ENCODE results near the gene FGR.

FGR gene

GRCh38 chr1:27564710-27565649, 70.0 kb downstream of the FGR start:
- no peak for DNase-seq

GRCh38 chr1:27563591-27564471, 71.2 kb downstream of the FGR start:
- DNase-seq = no peak

- DNase-seq = no peak
Observed at GRCh38 chr1:27563341-27563590, 71.7 kb downstream of the FGR start.

GRCh38 chr1:27562534-27563340, 72.2 kb downstream of the FGR start:
- no peak for DNase-seq
